HepG2 (cell line): ENCODE results near the gene STPG4. TPM values are rescaled to one million over a fixed set of nuclear protein-coding genes. Genes with fewer than 3 reads are reported as not detected.

Source experiments
- ATM ChIP-seq: fragments of 450-650 bp; IDR thresholded peaks from 2 replicates; pipeline ENCODE4 v1.7.1; 2017; ENCODE audit warnings: mild to moderate bottlenecking, borderline replicate concordance
- MAF1 ChIP-seq: sonication (generic); formaldehyde crosslinking; IDR thresholded peaks from 2 replicates; pipeline ENCODE4 v1.5.0; 2020; ENCODE audit warnings: missing genetic modification reagents, borderline replicate concordance
- MATR3 ChIP-seq: sonication (generic); formaldehyde crosslinking; IDR thresholded peaks from 2 replicates; pipeline ENCODE4 v1.4.0; 2020; ENCODE audit warnings: missing genetic modification reagents
- PPARG ChIP-seq: conservative IDR thresholded peaks from 2 replicates; pipeline ENCODE4 v1.6.1; 2016; ENCODE audit warnings: missing biosample characterization, missing genetic modification reagents
- RBM39 ChIP-seq: fragments of 200-400 bp; formaldehyde crosslinking; IDR thresholded peaks from one replicate; pipeline ENCODE4 v1.6.1; 2018; ENCODE audit warnings: antibody characterized with exemption, mild to moderate bottlenecking, low read depth, low read length; ENCODE audit not compliant: poor library complexity, severe bottlenecking
- RNF2 ChIP-seq: fragments of 450-650 bp; conservative IDR thresholded peaks from 2 replicates; pipeline ENCODE4 v1.6.1; 2016; ENCODE audit warnings: low read depth
- SALL1 ChIP-seq: sonication (generic); formaldehyde crosslinking; IDR thresholded peaks from 2 replicates; pipeline ENCODE4 v1.8.0; 2022; ENCODE audit warnings: mild to moderate bottlenecking, missing genetic modification reagents
- ZBTB8A ChIP-seq: sonication (generic); formaldehyde crosslinking; IDR thresholded peaks from 2 replicates; pipeline ENCODE4 v1.4.0; 2020; ENCODE audit warnings: mild to moderate bottlenecking, low read depth, missing genetic modification reagents, borderline replicate concordance
- ZNF138 ChIP-seq: sonication (generic); formaldehyde crosslinking; IDR thresholded peaks from 2 replicates; pipeline ENCODE4 v1.5.0; 2020; ENCODE audit warnings: mild to moderate bottlenecking, low read depth, missing genetic modification reagents
- ZNF232 ChIP-seq: sonication (generic); formaldehyde crosslinking; IDR thresholded peaks from 2 replicates; pipeline ENCODE4 v1.4.0; 2020; ENCODE audit warnings: missing genetic modification reagents, borderline replicate concordance
- ZNF451 ChIP-seq: sonication (generic); formaldehyde crosslinking; IDR thresholded peaks from 2 replicates; pipeline ENCODE4 v1.5.0; 2020; ENCODE audit warnings: mild to moderate bottlenecking, missing genetic modification reagents
- polyA plus RNA-seq, 8 experiments: library from polyadenylated mRNA; depleted of rRNA in 3 of 8; stranded (reverse) in 7 of 8; unstranded in 1 of 8; fragments of >200 nt; fragmentation: Illumina TruSeq in 4 of 8; extraction: Trizol in 4 of 8; gene quantifications; 2 replicates each; pipeline versions ENCODE4 v1.2.1 to v1.2.3, GENCODE V29; 2011 to 2016; ENCODE audit warnings: low read depth in 4 of 8, missing spikeins in 1 of 8, mixed read lengths in 1 of 8; ENCODE audit not compliant: insufficient read depth in 1 of 8
- total RNA-seq, 5 experiments: library from RNA; depleted of rRNA; stranded (reverse); fragments of >200 nt; fragmentation: Illumina TruSeq; extraction: Trizol; gene quantifications; 2 replicates each; pipeline ENCODE4 v1.2.3, GENCODE V29; 2016; ENCODE audit warnings: low read depth in 1 of 5
- TF ChIP-seq, protein P1 (sequence below): sonication (generic); formaldehyde crosslinking; IDR thresholded peaks from 2 replicates; pipeline ENCODE4 v1.4.0; 2020; ENCODE audit warnings: missing genetic modification reagents
- TF ChIP-seq, protein P2 (sequence below): sonication (generic); formaldehyde crosslinking; IDR thresholded peaks from 2 replicates; pipeline ENCODE4 v1.4.0; 2020; ENCODE audit warnings: low read depth, missing genetic modification reagents
- TF ChIP-seq, protein P3 (sequence below): sonication (generic); formaldehyde crosslinking; IDR thresholded peaks from 2 replicates; pipeline ENCODE4 v1.4.0; 2020; ENCODE audit warnings: missing genetic modification reagents, borderline replicate concordance

Gene STPG4
- total and polyA plus RNA-seq, 2 of the 13 experiments (the other 11 are each of a cell fraction or from before 2014, with no cell fraction given) = 0.11 to 0.15 TPM

DNA sequence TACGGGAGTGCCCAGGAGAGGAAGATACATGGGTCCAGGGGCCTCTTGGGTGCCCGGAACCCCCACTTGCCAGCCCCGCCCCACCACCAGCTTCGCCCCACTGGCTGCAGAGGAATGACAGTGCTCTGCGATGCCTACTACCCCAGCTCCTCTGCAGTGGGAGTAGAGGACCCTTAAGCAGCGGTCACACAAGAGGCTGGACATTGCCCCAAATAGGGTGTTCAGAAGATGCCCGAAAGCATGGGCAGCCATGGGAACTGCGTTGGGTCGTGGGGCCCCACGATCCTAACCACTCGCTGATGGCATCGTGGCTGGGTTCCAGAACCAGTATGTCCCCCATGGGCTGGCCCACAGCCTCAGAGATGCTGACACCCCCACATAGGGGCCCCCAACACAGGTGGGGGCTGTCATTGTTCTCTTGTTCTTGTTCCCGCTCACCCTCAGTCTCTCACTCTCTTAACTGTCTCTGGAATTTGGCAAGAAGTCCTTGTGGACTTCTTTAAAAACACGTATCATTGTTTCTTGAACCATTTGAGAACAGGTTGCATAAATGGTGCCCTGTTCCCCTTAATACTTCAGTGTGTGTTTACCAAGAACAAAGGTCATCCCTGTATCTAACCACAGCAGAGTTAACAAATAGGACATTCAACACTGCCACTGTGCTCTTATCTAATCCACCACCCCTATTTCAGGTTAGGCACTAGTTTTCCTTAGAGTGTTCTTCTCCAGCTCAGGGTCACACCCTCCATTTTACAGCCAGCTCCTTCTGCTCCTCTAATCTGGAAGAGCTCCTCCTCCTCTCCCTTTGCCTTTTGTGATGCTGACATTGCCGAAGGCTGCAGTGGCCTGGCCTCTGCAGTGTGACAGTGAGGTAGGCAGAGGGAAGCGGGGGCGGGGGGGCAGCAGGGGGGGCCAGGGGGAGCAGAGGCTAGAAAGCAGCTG is 76.3 kb downstream of the STPG4 start (continued):
- 0 out of 2 replicates have a peak, but pooled peaks have one; percentile 4 for TF ChIP-seq ZBTB8A (CRISPR knock-in tag)
- peak; percentile 38 for TF ChIP-seq RBM39
- TF ChIP-seq MAF1 = 0 out of 2 replicates have a peak, but pooled peaks have one; percentile 68
- TF ChIP-seq, protein P1, sequence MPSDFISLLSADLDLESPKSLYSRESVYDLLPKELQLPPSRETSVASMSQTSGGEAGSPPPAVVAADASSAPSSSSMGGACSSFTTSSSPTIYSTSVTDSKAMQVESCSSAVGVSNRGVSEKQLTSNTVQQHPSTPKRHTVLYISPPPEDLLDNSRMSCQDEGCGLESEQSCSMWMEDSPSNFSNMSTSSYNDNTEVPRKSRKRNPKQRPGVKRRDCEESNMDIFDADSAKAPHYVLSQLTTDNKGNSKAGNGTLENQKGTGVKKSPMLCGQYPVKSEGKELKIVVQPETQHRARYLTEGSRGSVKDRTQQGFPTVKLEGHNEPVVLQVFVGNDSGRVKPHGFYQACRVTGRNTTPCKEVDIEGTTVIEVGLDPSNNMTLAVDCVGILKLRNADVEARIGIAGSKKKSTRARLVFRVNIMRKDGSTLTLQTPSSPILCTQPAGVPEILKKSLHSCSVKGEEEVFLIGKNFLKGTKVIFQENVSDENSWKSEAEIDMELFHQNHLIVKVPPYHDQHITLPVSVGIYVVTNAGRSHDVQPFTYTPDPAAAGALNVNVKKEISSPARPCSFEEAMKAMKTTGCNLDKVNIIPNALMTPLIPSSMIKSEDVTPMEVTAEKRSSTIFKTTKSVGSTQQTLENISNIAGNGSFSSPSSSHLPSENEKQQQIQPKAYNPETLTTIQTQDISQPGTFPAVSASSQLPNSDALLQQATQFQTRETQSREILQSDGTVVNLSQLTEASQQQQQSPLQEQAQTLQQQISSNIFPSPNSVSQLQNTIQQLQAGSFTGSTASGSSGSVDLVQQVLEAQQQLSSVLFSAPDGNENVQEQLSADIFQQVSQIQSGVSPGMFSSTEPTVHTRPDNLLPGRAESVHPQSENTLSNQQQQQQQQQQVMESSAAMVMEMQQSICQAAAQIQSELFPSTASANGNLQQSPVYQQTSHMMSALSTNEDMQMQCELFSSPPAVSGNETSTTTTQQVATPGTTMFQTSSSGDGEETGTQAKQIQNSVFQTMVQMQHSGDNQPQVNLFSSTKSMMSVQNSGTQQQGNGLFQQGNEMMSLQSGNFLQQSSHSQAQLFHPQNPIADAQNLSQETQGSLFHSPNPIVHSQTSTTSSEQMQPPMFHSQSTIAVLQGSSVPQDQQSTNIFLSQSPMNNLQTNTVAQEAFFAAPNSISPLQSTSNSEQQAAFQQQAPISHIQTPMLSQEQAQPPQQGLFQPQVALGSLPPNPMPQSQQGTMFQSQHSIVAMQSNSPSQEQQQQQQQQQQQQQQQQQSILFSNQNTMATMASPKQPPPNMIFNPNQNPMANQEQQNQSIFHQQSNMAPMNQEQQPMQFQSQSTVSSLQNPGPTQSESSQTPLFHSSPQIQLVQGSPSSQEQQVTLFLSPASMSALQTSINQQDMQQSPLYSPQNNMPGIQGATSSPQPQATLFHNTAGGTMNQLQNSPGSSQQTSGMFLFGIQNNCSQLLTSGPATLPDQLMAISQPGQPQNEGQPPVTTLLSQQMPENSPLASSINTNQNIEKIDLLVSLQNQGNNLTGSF (CRISPR knock-in tag) = no peak
- no peak for TF ChIP-seq MATR3
- TF ChIP-seq RNF2 = no peak
- TF ChIP-seq, protein P2, sequence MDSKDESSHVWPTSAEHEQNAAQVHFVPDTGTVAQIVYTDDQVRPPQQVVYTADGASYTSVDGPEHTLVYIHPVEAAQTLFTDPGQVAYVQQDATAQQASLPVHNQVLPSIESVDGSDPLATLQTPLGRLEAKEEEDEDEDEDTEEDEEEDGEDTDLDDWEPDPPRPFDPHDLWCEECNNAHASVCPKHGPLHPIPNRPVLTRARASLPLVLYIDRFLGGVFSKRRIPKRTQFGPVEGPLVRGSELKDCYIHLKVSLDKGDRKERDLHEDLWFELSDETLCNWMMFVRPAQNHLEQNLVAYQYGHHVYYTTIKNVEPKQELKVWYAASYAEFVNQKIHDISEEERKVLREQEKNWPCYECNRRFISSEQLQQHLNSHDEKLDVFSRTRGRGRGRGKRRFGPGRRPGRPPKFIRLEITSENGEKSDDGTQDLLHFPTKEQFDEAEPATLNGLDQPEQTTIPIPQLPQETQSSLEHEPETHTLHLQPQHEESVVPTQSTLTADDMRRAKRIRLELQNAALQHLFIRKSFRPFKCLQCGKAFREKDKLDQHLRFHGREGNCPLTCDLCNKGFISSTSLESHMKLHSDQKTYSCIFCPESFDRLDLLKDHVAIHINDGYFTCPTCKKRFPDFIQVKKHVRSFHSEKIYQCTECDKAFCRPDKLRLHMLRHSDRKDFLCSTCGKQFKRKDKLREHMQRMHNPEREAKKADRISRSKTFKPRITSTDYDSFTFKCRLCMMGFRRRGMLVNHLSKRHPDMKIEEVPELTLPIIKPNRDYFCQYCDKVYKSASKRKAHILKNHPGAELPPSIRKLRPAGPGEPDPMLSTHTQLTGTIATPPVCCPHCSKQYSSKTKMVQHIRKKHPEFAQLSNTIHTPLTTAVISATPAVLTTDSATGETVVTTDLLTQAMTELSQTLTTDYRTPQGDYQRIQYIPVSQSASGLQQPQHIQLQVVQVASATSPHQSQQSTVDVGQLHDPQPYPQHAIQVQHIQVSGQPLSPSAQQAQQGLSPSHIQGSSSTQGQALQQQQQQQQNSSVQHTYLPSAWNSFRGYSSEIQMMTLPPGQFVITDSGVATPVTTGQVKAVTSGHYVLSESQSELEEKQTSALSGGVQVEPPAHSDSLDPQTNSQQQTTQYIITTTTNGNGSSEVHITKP (CRISPR knock-in tag) = peak; percentile 74; the same call in 1 of the 2 replicates
- TF ChIP-seq SALL1 = peak; percentile 70
- no peak; the same call in 1 of the 2 replicates for TF ChIP-seq ZNF232 (CRISPR knock-in tag)
- TF ChIP-seq, protein P3, sequence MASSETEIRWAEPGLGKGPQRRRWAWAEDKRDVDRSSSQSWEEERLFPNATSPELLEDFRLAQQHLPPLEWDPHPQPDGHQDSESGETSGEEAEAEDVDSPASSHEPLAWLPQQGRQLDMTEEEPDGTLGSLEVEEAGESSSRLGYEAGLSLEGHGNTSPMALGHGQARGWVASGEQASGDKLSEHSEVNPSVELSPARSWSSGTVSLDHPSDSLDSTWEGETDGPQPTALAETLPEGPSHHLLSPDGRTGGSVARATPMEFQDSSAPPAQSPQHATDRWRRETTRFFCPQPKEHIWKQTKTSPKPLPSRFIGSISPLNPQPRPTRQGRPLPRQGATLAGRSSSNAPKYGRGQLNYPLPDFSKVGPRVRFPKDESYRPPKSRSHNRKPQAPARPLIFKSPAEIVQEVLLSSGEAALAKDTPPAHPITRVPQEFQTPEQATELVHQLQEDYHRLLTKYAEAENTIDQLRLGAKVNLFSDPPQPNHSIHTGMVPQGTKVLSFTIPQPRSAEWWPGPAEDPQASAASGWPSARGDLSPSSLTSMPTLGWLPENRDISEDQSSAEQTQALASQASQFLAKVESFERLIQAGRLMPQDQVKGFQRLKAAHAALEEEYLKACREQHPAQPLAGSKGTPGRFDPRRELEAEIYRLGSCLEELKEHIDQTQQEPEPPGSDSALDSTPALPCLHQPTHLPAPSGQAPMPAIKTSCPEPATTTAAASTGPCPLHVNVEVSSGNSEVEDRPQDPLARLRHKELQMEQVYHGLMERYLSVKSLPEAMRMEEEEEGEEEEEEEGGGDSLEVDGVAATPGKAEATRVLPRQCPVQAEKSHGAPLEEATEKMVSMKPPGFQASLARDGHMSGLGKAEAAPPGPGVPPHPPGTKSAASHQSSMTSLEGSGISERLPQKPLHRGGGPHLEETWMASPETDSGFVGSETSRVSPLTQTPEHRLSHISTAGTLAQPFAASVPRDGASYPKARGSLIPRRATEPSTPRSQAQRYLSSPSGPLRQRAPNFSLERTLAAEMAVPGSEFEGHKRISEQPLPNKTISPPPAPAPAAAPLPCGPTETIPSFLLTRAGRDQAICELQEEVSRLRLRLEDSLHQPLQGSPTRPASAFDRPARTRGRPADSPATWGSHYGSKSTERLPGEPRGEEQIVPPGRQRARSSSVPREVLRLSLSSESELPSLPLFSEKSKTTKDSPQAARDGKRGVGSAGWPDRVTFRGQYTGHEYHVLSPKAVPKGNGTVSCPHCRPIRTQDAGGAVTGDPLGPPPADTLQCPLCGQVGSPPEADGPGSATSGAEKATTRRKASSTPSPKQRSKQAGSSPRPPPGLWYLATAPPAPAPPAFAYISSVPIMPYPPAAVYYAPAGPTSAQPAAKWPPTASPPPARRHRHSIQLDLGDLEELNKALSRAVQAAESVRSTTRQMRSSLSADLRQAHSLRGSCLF (CRISPR knock-in tag) = no peak
- no peak for TF ChIP-seq ZNF138 (CRISPR knock-in tag)
- peak; percentile 98 for TF ChIP-seq PPARG (CRISPR knock-in tag)
- peak; percentile 98 for TF ChIP-seq ATM
- 0 out of 2 replicates have a peak, but pooled peaks have one; percentile 36 for TF ChIP-seq ZNF451
